Thyroid gland (tissue), 4 donors: Measurements from ENCODE around the gene ISG15. TPM values are rescaled to one million over a fixed set of nuclear protein-coding genes. Genes with fewer than 3 reads are reported as not detected.

Experiments used
- DNase-seq, 2 donors: peaks; one replicate each; pipeline ENCODE4 v3.0.0-alpha.2; 2019
- H3K27ac ChIP-seq, 3 donors: fragments of 200-600 bp; sonication (generic); 1 replicate in 2 of 3; 2 replicates in 1 of 3; pipeline ENCODE4 v1.5.1; 2016 to 2019; ENCODE audit warnings: mild to moderate bottlenecking in 1 of 3, moderate library complexity in 1 of 3
- H3K27me3 ChIP-seq: fragments of 200-600 bp; sonication (generic); one replicate; pipeline ENCODE4 v1.5.1; 2019
- H3K36me3 ChIP-seq, 2 donors: fragments of 200-600 bp; sonication (generic); one replicate each; pipeline ENCODE4 v1.5.1; 2016 to 2019
- H3K4me1 ChIP-seq, 2 donors: fragments of 200-600 bp; sonication (generic); one replicate each; pipeline ENCODE4 v1.5.1; 2017 to 2019
- H3K4me3 ChIP-seq, 3 donors: fragments of 200-600 bp; sonication (generic); replicated peaks in 1 of 3; 1 replicate in 2 of 3; 2 replicates in 1 of 3; pipeline ENCODE4 v1.5.1; 2016; ENCODE audit warnings: mild to moderate bottlenecking in 1 of 3
- H3K9me3 ChIP-seq: fragments of 200-600 bp; sonication (generic); one replicate; pipeline ENCODE4 v1.5.1; 2017
- POLR2A ChIP-seq, 2 donors: fragments of 450-650 bp; IDR thresholded peaks; one replicate each; pipeline ENCODE4 v1.6.1; 2017; ENCODE audit warnings: antibody characterized with exemption in 2 of 2, mild to moderate bottlenecking in 2 of 2, moderate library complexity in 1 of 2
- WGBS, 2 donors: methylation state at CpG; one replicate each; pipeline ENCODE4 v1.1.5; 2017; 5-methylcytosine and 5-hydroxymethylcytosine counted together
- intact Hi-C: fragments of 100-400 bp; cut with DNase I; formaldehyde crosslinking; loops from one replicate; pipeline ENCODE4 v1.15.1; 2023
- total RNA-seq, 4 donors: library from RNA; depleted of rRNA; stranded (reverse); fragments of >200 nt; gene quantifications; one replicate each; pipeline ENCODE4 v1.2.3, GENCODE V29; 2016
- TF ChIP-seq, protein P1 (sequence below), 6 experiments: fragments of 200-600 bp in 3 of 6; fragments of 450-650 bp in 3 of 6; sonication (generic) in 3 of 6; IDR thresholded peaks; one replicate each; pipeline ENCODE4 v1.5.1; 2016 to 2019; ENCODE audit warnings: antibody characterized with exemption in 6 of 6, mild to moderate bottlenecking in 2 of 6, inconsistent platforms in 1 of 6, moderate library complexity in 1 of 6

The ISG15 gene
- total RNA-seq, 4 donors from 2014 or later, result 18.5 to 57.5 (median 37.8) TPM

- TF ChIP-seq, protein P1, sequence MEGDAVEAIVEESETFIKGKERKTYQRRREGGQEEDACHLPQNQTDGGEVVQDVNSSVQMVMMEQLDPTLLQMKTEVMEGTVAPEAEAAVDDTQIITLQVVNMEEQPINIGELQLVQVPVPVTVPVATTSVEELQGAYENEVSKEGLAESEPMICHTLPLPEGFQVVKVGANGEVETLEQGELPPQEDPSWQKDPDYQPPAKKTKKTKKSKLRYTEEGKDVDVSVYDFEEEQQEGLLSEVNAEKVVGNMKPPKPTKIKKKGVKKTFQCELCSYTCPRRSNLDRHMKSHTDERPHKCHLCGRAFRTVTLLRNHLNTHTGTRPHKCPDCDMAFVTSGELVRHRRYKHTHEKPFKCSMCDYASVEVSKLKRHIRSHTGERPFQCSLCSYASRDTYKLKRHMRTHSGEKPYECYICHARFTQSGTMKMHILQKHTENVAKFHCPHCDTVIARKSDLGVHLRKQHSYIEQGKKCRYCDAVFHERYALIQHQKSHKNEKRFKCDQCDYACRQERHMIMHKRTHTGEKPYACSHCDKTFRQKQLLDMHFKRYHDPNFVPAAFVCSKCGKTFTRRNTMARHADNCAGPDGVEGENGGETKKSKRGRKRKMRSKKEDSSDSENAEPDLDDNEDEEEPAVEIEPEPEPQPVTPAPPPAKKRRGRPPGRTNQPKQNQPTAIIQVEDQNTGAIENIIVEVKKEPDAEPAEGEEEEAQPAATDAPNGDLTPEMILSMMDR (IDR thresholded peaks at IDR 0.05), result no peak
- TF ChIP-seq POLR2A (IDR thresholded peaks at IDR 0.05), result no peak
- H3K27ac ChIP-seq, result peak overlapping the region in 1 of 3 donors; percentile 96
- DNase-seq, result no peak
- intact Hi-C loops, result no loop called here
- no peak overlapping the region for H3K4me3 ChIP-seq
- WGBS, 2 donors, result 93 to 97% methylated on average over 5 to 10 of the region's 10 CpGs
- no peaks in the 10 kb centered on the region for H3K27me3 ChIP-seq
- H3K36me3 ChIP-seq, result no peaks in the 10 kb centered on the region
- H3K4me1 ChIP-seq, result peaks cover 33 to 47% of the 10 kb centered on the region in 2 donors
- H3K9me3 ChIP-seq, result no peaks in the 10 kb centered on the region
Observed at GRCh38 chr1:1021920-1022259, 8.6 kb downstream of the ISG15 start.

- H3K9me3 ChIP-seq, result no peaks in the 10 kb centered on the region
- TF ChIP-seq POLR2A (IDR thresholded peaks at IDR 0.05), result no peak
- TF ChIP-seq, protein P1 (IDR thresholded peaks at IDR 0.05), result no peak
- peaks cover 33 to 47% of the 10 kb centered on the region in 2 donors for H3K4me1 ChIP-seq
- no peaks in the 10 kb centered on the region for H3K27me3 ChIP-seq
- H3K36me3 ChIP-seq, result no peaks in the 10 kb centered on the region
- DNase-seq, result no peak
- intact Hi-C loops, result no loop called here
- H3K4me3 ChIP-seq, result no peak overlapping the region
- WGBS, 2 donors, result 81 to 92% methylated on average over 16 to 27 of the region's 27 CpGs
- no peak overlapping the region for H3K27ac ChIP-seq
Observed at GRCh38 chr1:1022302-1023009, 9.2 kb downstream of the ISG15 start.

DNA sequence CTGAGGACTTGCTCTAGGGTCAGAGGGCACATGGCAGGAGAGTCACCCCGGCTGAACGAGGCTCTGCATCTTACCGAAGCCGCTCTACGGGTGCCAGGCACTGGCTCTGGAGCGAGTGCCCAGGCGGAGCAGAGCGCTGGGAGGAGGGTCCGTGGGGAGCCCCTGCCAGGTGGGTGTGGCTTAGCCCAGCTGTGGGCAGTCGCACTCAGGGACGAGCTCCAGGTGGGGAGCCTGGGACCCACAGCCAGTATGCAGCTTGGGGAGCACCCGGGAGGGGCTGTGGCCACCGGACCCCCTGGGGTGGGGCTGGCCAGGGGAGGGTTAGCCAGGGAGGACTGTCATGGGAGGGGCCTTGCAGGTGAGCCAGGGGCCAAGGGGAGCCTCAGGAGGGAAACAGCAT, 10.4 kb downstream of the ISG15 start:
- TF ChIP-seq, protein P1 (IDR thresholded peaks at IDR 0.05), result no peak
- no peak for TF ChIP-seq POLR2A (IDR thresholded peaks at IDR 0.05)
- Histone ChIP-seq H3K27ac (peak overlapping the region; percentile 66 to 91 (median 84)), H3K27me3 (no peaks in the 10 kb centered on the region), H3K4me3 (no peak overlapping the region), H3K9me3 (no peaks in the 10 kb centered on the region), H3K4me1 (peaks cover 33 to 47% of the 10 kb centered on the region in 2 donors), H3K36me3 (no peaks in the 10 kb centered on the region)
- DNase-seq, result peak; percentile 70 to 71
- WGBS, 2 donors, result 67 to 79% methylated on average over 6 to 13 of the region's 13 CpGs
- intact Hi-C loops, result no loop called here

DNA sequence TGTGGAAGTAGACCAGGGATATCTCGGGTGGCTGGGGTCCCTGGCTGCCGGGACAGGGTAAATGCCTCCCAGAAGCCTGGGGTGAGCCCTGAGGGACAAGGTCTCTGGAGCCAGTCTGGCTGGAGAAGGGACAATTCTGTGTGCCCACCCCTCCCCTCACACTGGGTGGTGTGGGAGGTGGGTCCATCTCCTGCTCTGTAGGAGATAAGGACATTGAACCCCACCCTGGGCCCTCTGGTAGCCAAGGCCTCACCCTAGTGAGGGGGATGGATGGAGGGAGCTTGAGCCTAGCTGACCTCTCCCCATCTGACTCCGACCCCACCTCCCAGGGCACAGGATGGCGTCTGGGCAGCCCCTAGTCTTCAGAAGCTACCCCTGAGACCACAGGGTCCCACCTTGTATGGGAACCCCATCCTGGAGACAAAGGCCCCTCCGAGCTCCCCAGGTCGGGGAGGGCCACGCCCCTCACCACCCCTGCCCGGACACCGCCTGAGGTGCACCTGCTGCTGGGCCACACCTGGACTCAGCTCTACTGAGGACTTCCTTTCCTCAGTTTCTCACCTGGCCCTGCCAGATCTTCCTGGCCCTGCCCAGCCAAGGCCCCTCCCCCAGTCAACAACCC, 11.0 kb downstream of the ISG15 start:
- TF ChIP-seq, protein P1 (IDR thresholded peaks at IDR 0.05), result no peak
- no peak for TF ChIP-seq POLR2A (IDR thresholded peaks at IDR 0.05)
- 76 to 95% methylated on average over 7 to 9 of the region's 9 CpGs for WGBS, 2 donors
- DNase-seq, result no peak
- H3K9me3 ChIP-seq, result no peaks in the 10 kb centered on the region
- peaks cover 33 to 47% of the 10 kb centered on the region in 2 donors for H3K4me1 ChIP-seq
- intact Hi-C loops, result no loop called here
- no peak overlapping the region for H3K4me3 ChIP-seq
- H3K27ac ChIP-seq, result peak overlapping the region; percentile 66 to 91 (median 84)
- H3K27me3 ChIP-seq, result no peaks in the 10 kb centered on the region
- no peaks in the 10 kb centered on the region for H3K36me3 ChIP-seq
